ENCODE data around the gene CLIP4. TPM values are rescaled to one million over a fixed set of nuclear protein-coding genes. Genes with fewer than 3 reads are reported as not detected.

Gene CLIP4
- total and polyA plus RNA-seq, 2 of the 13 experiments (the other 11 are each of a cell fraction or from before 2014, with no cell fraction given), result 0.46 to 0.49 TPM

- TF ChIP-seq ZNF335 (CRISPR knock-in tag; IDR thresholded peaks at IDR 0.05) (no peak), GMEB1 (CRISPR knock-in tag; IDR thresholded peaks at IDR 0.05; ENCODE audit: borderline replicate concordance) (no peak), HHEX (CRISPR knock-in tag; IDR thresholded peaks at IDR 0.05) (no peak), LCORL (IDR thresholded peaks at IDR 0.05) (no peak), LCORL (CRISPR knock-in tag; IDR thresholded peaks at IDR 0.05) (no peak), EP300 (IDR thresholded peaks at IDR 0.05; ENCODE audit: low read depth in 2 of 2, low read length in 2 of 2) (peak in 1 of 2 experiments; percentile 73; a peak in 1 of 4 replicates), EP300 (CRISPR knock-in tag; IDR thresholded peaks at IDR 0.05; ENCODE audit: borderline replicate concordance) (peak; percentile 64; the same call in 1 of the 2 replicates), TEAD3 (CRISPR knock-in tag; optimal IDR thresholded peaks at IDR 0.05; ENCODE audit: borderline replicate concordance) (peak; percentile 16), SOX6 (IDR thresholded peaks at IDR 0.05) (no peak), SOX6 (CRISPR knock-in tag; IDR thresholded peaks at IDR 0.05) (peak; percentile 72), MAFF (IDR thresholded peaks at IDR 0.05; ENCODE audit: low read depth, low read length) (no peak), ZNF660 (CRISPR knock-in tag; IDR thresholded peaks at IDR 0.05; ENCODE audit: borderline replicate concordance, low read depth) (no peak), DMAP1 (CRISPR knock-in tag; IDR thresholded peaks at IDR 0.05) (no peak), ZNF674 (CRISPR knock-in tag; IDR thresholded peaks at IDR 0.05; ENCODE audit: low read depth) (no peak), ZNF749 (CRISPR knock-in tag; IDR thresholded peaks at IDR 0.05; ENCODE audit: borderline replicate concordance) (no peak), ONECUT2 (CRISPR knock-in tag; IDR thresholded peaks at IDR 0.05) (no peak), GLMP (CRISPR knock-in tag; IDR thresholded peaks at IDR 0.05; ENCODE audit: borderline replicate concordance) (no peak), RFXAP (CRISPR knock-in tag; IDR thresholded peaks at IDR 0.05; ENCODE audit: borderline replicate concordance) (no peak), JUN (CRISPR knock-in tag; IDR thresholded peaks at IDR 0.05) (0 out of 2 replicates have a peak, but pooled peaks have one; percentile 34), GTF2F1 (IDR thresholded peaks at IDR 0.05; ENCODE audit: low read length) (no peak)
- TF ChIP-seq, protein P1, sequence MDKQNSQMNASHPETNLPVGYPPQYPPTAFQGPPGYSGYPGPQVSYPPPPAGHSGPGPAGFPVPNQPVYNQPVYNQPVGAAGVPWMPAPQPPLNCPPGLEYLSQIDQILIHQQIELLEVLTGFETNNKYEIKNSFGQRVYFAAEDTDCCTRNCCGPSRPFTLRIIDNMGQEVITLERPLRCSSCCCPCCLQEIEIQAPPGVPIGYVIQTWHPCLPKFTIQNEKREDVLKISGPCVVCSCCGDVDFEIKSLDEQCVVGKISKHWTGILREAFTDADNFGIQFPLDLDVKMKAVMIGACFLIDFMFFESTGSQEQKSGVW (CRISPR knock-in tag; IDR thresholded peaks at IDR 0.05; ENCODE audit: borderline replicate concordance), result no peak
- TF ChIP-seq, protein P2, sequence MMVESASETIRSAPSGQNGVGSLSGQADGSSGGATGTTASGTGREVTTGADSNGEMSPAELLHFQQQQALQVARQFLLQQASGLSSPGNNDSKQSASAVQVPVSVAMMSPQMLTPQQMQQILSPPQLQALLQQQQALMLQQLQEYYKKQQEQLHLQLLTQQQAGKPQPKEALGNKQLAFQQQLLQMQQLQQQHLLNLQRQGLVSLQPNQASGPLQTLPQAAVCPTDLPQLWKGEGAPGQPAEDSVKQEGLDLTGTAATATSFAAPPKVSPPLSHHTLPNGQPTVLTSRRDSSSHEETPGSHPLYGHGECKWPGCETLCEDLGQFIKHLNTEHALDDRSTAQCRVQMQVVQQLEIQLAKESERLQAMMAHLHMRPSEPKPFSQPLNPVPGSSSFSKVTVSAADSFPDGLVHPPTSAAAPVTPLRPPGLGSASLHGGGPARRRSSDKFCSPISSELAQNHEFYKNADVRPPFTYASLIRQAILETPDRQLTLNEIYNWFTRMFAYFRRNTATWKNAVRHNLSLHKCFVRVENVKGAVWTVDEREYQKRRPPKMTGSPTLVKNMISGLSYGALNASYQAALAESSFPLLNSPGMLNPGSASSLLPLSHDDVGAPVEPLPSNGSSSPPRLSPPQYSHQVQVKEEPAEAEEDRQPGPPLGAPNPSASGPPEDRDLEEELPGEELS (CRISPR knock-in tag; IDR thresholded peaks at IDR 0.05), result peak; percentile 35; the same call in 1 of the 2 replicates
- TF ChIP-seq, protein P3, sequence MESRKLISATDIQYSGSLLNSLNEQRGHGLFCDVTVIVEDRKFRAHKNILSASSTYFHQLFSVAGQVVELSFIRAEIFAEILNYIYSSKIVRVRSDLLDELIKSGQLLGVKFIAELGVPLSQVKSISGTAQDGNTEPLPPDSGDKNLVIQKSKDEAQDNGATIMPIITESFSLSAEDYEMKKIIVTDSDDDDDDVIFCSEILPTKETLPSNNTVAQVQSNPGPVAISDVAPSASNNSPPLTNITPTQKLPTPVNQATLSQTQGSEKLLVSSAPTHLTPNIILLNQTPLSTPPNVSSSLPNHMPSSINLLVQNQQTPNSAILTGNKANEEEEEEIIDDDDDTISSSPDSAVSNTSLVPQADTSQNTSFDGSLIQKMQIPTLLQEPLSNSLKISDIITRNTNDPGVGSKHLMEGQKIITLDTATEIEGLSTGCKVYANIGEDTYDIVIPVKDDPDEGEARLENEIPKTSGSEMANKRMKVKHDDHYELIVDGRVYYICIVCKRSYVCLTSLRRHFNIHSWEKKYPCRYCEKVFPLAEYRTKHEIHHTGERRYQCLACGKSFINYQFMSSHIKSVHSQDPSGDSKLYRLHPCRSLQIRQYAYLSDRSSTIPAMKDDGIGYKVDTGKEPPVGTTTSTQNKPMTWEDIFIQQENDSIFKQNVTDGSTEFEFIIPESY (CRISPR knock-in tag; IDR thresholded peaks at IDR 0.05), result peak; percentile 59; the same call in 1 of the 2 replicates
Observed at GRCh38 chr2:29108225-29108624, 7.0 kb upstream of the CLIP4 start (continued).
